ENCODE measurements around the gene PCSK5.

- TF ChIP-seq, protein P1, sequence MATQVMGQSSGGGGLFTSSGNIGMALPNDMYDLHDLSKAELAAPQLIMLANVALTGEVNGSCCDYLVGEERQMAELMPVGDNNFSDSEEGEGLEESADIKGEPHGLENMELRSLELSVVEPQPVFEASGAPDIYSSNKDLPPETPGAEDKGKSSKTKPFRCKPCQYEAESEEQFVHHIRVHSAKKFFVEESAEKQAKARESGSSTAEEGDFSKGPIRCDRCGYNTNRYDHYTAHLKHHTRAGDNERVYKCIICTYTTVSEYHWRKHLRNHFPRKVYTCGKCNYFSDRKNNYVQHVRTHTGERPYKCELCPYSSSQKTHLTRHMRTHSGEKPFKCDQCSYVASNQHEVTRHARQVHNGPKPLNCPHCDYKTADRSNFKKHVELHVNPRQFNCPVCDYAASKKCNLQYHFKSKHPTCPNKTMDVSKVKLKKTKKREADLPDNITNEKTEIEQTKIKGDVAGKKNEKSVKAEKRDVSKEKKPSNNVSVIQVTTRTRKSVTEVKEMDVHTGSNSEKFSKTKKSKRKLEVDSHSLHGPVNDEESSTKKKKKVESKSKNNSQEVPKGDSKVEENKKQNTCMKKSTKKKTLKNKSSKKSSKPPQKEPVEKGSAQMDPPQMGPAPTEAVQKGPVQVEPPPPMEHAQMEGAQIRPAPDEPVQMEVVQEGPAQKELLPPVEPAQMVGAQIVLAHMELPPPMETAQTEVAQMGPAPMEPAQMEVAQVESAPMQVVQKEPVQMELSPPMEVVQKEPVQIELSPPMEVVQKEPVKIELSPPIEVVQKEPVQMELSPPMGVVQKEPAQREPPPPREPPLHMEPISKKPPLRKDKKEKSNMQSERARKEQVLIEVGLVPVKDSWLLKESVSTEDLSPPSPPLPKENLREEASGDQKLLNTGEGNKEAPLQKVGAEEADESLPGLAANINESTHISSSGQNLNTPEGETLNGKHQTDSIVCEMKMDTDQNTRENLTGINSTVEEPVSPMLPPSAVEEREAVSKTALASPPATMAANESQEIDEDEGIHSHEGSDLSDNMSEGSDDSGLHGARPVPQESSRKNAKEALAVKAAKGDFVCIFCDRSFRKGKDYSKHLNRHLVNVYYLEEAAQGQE (IDR thresholded peaks at IDR 0.05) = no peak
- TF ChIP-seq, protein P2, sequence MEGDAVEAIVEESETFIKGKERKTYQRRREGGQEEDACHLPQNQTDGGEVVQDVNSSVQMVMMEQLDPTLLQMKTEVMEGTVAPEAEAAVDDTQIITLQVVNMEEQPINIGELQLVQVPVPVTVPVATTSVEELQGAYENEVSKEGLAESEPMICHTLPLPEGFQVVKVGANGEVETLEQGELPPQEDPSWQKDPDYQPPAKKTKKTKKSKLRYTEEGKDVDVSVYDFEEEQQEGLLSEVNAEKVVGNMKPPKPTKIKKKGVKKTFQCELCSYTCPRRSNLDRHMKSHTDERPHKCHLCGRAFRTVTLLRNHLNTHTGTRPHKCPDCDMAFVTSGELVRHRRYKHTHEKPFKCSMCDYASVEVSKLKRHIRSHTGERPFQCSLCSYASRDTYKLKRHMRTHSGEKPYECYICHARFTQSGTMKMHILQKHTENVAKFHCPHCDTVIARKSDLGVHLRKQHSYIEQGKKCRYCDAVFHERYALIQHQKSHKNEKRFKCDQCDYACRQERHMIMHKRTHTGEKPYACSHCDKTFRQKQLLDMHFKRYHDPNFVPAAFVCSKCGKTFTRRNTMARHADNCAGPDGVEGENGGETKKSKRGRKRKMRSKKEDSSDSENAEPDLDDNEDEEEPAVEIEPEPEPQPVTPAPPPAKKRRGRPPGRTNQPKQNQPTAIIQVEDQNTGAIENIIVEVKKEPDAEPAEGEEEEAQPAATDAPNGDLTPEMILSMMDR (IDR thresholded peaks at IDR 0.05; ENCODE audit: low read depth, low read length, missing input control) = no peak
- no peak for TF ChIP-seq TAF1 (conservative IDR thresholded peaks at IDR 0.05)
These were observed 106.3 kb downstream of the PCSK5 start for GRCh38 chr9:75996726-75997125.
